K562 (cell line): ENCODE data around the gene OR10J4.

ENCODE experiments used
- CEBPB ChIP-seq: fragments of 450-650 bp; IDR thresholded peaks from 2 replicates; pipeline ENCODE4 v1.6.1; 2016; ENCODE audit warnings: missing genetic modification characterization, missing compliant biosample characterization
- EHMT2 ChIP-seq: fragments of 450-650 bp; IDR thresholded peaks from 2 replicates; pipeline ENCODE4 v1.6.1; 2018; ENCODE audit warnings: antibody characterized with exemption
- EP300 ChIP-seq: IDR thresholded peaks from 2 replicates; pipeline ENCODE4 v1.6.1; 2012; ENCODE audit warnings: low read length, improper control_type of control experiment
- NFYB ChIP-seq: IDR thresholded peaks from 2 replicates; pipeline ENCODE4 v1.6.1; 2011; ENCODE audit warnings: mild to moderate bottlenecking, moderate library complexity; ENCODE audit not compliant: insufficient read length; ENCODE audit errors: extremely low read depth
- NR2C2 ChIP-seq, 2 experiments: fragments of 200-800 bp in 1 of 2; sonication (Bioruptor generic) in 1 of 2; sonication (generic) in 1 of 2; formaldehyde crosslinking in 1 of 2; IDR thresholded peaks; 2 replicates each; pipeline versions ENCODE4 v1.6.1 to v1.8.0; 2016 to 2022; ENCODE audit warnings: mild to moderate bottlenecking in 1 of 2, missing compliant biosample characterization in 1 of 2, missing genetic modification characterization in 1 of 2, missing genetic modification reagents in 1 of 2
- SP2 ChIP-seq: IDR thresholded peaks from 2 replicates; pipeline ENCODE4 v1.6.1; 2011; ENCODE audit warnings: mild to moderate bottlenecking, low read depth, low read length, moderate library complexity; ENCODE audit not compliant: poor library complexity, severe bottlenecking; ENCODE audit errors: extremely low read depth
- ZNF76 ChIP-seq: fragments of 250-450 bp; sonication (Bioruptor Pico); IDR thresholded peaks from 2 replicates; pipeline ENCODE4 v1.4.0; 2020; ENCODE audit warnings: mild to moderate bottlenecking, moderate library complexity, borderline replicate concordance
- TF ChIP-seq, protein P1 (sequence below): fragments of 450-650 bp; IDR thresholded peaks from 2 replicates; pipeline ENCODE4 v1.6.1; 2014; ENCODE audit warnings: low read depth, mild to moderate bottlenecking, moderate library complexity, borderline replicate concordance
- TF ChIP-seq, protein P2 (sequence below): IDR thresholded peaks from 3 replicates; pipeline ENCODE4 v1.6.1; 2011; ENCODE audit warnings: borderline replicate concordance, mild to moderate bottlenecking; ENCODE audit not compliant: insufficient read length, insufficient read depth
- TF ChIP-seq, protein P3 (sequence below): sonication (generic); formaldehyde crosslinking; IDR thresholded peaks from 2 replicates; pipeline ENCODE4 v1.8.0; 2022; ENCODE audit warnings: mild to moderate bottlenecking, missing genetic modification reagents

DNA sequence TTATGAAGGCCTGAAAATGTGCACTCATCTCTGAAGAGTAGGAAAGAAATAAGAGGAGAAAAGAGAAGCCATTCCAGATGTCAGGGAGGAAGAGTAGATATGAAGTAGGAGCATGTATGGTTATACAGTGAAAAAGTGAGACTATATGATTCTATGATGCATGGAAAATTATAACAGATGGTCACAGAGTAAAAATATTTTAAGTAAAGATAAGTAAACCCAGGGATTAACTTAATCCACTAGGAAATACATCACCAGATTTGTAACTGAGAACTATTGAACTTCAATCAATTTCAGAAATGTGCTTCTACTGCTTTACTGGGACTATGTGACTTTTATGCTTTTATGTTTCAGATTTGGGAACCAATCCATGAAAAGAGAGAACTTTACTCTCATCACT, 7.4 kb downstream of the OR10J4 start, which contains the start of gene OR10J1:
- TF ChIP-seq NFYB (no peak), EHMT2 (no peak), NR2C2 (CRISPR knock-in tag; IDR thresholded peaks at IDR 0.05) (no peak), NR2C2 (tag; IDR thresholded peaks at IDR 0.05) (no peak), EP300 (no peak), CEBPB (tag) (no peak), SP2 (no peak), ZNF76 (CRISPR knock-in tag) (no peak)
- TF ChIP-seq, protein P1, sequence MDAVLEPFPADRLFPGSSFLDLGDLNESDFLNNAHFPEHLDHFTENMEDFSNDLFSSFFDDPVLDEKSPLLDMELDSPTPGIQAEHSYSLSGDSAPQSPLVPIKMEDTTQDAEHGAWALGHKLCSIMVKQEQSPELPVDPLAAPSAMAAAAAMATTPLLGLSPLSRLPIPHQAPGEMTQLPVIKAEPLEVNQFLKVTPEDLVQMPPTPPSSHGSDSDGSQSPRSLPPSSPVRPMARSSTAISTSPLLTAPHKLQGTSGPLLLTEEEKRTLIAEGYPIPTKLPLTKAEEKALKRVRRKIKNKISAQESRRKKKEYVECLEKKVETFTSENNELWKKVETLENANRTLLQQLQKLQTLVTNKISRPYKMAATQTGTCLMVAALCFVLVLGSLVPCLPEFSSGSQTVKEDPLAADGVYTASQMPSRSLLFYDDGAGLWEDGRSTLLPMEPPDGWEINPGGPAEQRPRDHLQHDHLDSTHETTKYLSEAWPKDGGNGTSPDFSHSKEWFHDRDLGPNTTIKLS = no peak
- TF ChIP-seq, protein P2, sequence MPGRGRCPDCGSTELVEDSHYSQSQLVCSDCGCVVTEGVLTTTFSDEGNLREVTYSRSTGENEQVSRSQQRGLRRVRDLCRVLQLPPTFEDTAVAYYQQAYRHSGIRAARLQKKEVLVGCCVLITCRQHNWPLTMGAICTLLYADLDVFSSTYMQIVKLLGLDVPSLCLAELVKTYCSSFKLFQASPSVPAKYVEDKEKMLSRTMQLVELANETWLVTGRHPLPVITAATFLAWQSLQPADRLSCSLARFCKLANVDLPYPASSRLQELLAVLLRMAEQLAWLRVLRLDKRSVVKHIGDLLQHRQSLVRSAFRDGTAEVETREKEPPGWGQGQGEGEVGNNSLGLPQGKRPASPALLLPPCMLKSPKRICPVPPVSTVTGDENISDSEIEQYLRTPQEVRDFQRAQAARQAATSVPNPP = no peak
- TF ChIP-seq, protein P3, sequence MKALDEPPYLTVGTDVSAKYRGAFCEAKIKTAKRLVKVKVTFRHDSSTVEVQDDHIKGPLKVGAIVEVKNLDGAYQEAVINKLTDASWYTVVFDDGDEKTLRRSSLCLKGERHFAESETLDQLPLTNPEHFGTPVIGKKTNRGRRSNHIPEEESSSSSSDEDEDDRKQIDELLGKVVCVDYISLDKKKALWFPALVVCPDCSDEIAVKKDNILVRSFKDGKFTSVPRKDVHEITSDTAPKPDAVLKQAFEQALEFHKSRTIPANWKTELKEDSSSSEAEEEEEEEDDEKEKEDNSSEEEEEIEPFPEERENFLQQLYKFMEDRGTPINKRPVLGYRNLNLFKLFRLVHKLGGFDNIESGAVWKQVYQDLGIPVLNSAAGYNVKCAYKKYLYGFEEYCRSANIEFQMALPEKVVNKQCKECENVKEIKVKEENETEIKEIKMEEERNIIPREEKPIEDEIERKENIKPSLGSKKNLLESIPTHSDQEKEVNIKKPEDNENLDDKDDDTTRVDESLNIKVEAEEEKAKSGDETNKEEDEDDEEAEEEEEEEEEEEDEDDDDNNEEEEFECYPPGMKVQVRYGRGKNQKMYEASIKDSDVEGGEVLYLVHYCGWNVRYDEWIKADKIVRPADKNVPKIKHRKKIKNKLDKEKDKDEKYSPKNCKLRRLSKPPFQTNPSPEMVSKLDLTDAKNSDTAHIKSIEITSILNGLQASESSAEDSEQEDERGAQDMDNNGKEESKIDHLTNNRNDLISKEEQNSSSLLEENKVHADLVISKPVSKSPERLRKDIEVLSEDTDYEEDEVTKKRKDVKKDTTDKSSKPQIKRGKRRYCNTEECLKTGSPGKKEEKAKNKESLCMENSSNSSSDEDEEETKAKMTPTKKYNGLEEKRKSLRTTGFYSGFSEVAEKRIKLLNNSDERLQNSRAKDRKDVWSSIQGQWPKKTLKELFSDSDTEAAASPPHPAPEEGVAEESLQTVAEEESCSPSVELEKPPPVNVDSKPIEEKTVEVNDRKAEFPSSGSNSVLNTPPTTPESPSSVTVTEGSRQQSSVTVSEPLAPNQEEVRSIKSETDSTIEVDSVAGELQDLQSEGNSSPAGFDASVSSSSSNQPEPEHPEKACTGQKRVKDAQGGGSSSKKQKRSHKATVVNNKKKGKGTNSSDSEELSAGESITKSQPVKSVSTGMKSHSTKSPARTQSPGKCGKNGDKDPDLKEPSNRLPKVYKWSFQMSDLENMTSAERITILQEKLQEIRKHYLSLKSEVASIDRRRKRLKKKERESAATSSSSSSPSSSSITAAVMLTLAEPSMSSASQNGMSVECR (CRISPR knock-in tag) = no peak
